H7 (cell line): ENCODE measurements around the gene KNOP1. TPM values are rescaled to one million over a fixed set of nuclear protein-coding genes. Genes with fewer than 3 reads are reported as not detected.

ENCODE experiments used
- DNase-seq: peaks from one replicate; pipeline ENCODE4 v3.0.0; 2012
- H3K27me3 ChIP-seq: 2 replicates; pipeline ENCODE4 v1.6.0; 2011; ENCODE audit warnings: mild to moderate bottlenecking, low read length; ENCODE audit not compliant: control insufficient read depth, insufficient read depth
- H3K36me3 ChIP-seq: replicated peaks from 2 replicates; pipeline ENCODE4 v1.5.1; 2011; ENCODE audit warnings: low read length; ENCODE audit not compliant: control insufficient read depth, insufficient read depth
- H3K4me3 ChIP-seq: 2 replicates; pipeline ENCODE4 v1.5.1; 2011; ENCODE audit warnings: low read depth, mild to moderate bottlenecking, control low read depth, low read length, moderate library complexity; ENCODE audit not compliant: insufficient read depth
- total RNA-seq: library from RNA; depleted of rRNA; stranded (reverse); fragments of >200 nt; shearing (Covaris generic); gene quantifications from 2 replicates; pipeline ENCODE4 v1.2.3, GENCODE V29; 2014

Gene KNOP1
- total RNA-seq, 1 experiment from 2014 or later = 35.5 TPM

- H3K36me3 ChIP-seq = peaks cover 51% of the 10 kb centered on the region
- no peak for DNase-seq
- H3K27me3 ChIP-seq = no peaks in the 10 kb centered on the region
- H3K4me3 ChIP-seq = no peak overlapping the region
These were observed 12.2 kb downstream of the KNOP1 start for GRCh38 chr16:19705843-19706242.

DNA sequence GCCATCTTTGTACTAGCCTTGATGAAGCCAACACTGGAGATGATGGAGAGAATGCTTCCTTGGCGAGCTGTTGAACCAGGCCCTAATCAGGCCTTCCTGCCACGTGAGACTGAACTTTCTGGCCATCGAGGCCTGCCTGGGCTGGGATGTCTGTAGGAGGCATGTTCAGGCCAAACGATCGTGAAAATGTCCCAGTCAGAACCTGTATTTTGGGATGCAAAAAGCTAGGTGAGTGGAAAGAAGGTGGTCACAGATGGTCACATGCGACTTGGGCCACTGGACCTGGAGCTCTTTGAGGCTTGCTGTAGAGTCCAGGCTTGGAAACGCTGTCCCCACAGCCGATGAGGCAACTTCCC lies 12.9 kb downstream of the KNOP1 start:
- peaks cover 48% of the 10 kb centered on the region for H3K36me3 ChIP-seq
- DNase-seq = no peak
- no peaks in the 10 kb centered on the region for H3K27me3 ChIP-seq
- no peak overlapping the region for H3K4me3 ChIP-seq

GRCh38 chr16:19704321-19705145 lies 13.5 kb downstream of the KNOP1 start:
- Histone ChIP-seq H3K36me3 (peaks cover 47% of the 10 kb centered on the region), H3K27me3 (no peaks in the 10 kb centered on the region), H3K4me3 (no peak overlapping the region)
- DNase-seq = no peak

DNA sequence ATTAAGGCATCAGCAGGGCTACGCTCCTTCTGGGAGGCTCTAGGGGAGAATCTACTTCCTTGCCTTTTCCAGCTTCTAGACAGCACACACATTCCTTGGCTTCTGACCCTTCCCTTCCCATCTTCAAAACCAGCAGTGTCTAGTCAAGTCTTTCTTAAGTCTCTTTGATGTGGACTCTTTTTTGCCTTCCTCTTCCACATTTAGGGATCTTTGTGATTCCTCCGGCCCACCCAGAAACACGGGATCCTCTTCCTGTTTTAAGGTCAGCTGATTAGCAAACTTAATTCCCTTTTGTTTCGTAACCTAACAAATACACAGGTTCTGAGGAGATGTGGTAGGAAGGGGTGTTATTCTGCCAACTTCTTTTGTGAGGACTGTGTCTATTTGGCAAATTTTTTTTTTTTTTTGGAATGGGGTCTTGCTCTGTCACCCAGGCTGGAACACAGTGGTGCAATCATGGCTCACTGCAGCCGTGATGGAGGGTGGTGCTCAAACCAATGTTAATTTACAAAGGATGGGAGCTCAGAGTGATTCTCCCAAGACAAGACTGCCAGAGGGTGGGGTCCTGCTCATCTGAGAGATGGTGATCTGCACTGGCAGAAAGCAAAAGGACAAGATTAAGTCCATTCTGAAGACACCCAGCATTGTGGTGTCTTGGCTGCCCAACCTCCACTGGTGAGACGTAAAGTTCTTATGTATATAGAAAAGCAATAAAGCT lies 14.7 kb downstream of the KNOP1 start:
- DNase-seq = no peak
- Histone ChIP-seq H3K27me3 (no peaks in the 10 kb centered on the region), H3K4me3 (no peak overlapping the region), H3K36me3 (peaks cover 49% of the 10 kb centered on the region)

DNA sequence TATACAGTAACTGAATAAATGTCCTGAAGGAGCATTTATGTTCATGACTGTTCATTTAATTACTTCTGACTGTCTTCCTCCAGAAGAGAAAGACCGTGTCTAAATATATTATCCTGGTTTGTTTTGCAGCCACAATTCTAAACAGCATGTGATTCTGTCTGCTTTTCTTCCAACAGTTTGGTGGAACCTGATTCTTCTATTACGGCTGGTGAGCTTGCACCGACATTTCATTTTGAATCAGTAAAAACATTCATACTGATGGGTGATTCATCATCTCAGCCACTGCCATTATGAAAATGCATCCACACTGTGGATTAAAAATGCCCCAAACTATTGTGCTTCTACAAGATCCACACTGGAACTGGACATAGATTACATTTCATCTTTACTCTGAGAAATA lies 16.9 kb downstream of the KNOP1 start:
- DNase-seq = no peak
- Histone ChIP-seq H3K4me3 (no peak overlapping the region), H3K36me3 (peaks cover 50% of the 10 kb centered on the region), H3K27me3 (no peaks in the 10 kb centered on the region)

DNA sequence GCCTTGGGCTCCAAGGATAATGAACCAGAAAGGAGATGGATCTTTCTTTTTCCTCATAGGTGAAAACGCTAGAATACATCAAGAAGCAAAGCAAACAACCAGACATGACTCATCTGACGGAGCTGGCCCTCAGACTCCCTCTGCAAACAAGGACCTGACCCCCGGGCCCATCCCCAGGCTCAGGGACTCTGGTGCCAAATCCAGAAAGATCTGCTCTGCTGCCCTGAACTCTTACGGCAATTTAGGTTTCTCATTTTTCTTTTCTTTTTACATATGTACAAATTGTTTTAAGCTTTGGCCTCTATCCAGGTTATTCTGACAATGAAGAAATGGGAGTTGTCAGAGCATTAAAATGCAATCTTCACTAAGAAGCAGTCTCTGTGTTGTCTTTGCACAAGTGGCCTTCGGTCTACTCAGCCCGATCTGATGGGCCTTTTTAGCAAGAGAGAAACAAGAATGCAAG lies 17.7 kb downstream of the KNOP1 start:
- DNase-seq = no peak
- no peaks in the 10 kb centered on the region for H3K27me3 ChIP-seq
- H3K4me3 ChIP-seq = no peak overlapping the region
- peaks cover 44% of the 10 kb centered on the region for H3K36me3 ChIP-seq

GRCh38 chr16:19699472-19699871 lies 18.6 kb downstream of the KNOP1 start:
- peaks cover 35% of the 10 kb centered on the region for H3K36me3 ChIP-seq
- no peak overlapping the region for H3K4me3 ChIP-seq
- no peak for DNase-seq
- H3K27me3 ChIP-seq = no peaks in the 10 kb centered on the region

DNA sequence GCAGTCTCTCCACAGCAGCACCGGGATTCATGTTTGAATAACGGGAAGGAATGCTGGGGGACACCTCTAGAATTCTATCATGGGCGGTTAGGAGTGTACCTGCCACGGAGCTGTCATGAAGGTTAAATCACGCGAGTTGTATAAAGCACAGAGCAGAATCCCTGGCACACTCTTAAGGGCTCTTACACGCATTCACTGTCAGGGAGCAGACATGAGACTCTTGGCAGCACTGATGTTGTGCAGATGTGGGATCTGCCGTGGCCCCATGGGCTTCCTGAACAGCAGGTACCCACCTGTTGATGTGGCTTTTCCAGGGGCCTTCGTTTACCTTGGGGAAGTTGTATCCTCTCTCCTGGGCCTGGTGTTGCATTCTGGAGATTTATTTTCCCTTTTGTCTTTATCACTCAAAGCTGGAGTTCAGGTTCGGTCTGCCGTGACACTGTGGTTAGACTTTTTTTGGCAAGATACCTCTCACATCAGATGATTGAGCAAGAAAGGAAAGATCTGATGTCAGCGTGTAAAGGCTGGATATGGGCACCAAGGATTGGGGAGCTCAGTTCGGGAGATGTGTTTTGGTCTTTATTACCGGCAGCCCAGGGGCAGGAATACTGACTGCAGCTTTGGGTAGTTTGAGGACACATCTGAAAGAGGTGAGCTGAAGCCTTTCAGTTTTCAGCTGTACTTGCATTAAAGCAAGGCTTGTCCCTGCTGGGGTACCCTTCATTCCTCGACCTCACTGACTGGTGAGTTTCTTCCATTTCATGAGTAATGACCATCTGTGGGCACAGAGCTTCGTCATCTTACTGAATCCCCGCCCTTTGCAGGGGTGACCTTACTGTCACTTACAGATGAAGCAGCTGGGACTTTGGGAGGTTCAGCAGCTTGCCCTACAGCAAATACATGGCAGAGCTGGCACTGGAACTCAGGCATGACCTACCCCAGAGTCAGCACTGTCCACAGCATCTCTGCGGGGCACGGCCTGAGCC lies 19.3 kb downstream of the KNOP1 start:
- H3K27me3 ChIP-seq = no peaks in the 10 kb centered on the region

GRCh38 chr16:19697756-19698318 lies 20.2 kb downstream of the KNOP1 start:
- Histone ChIP-seq H3K27me3 (no peaks in the 10 kb centered on the region), H3K4me3 (no peak overlapping the region), H3K36me3 (peaks cover 24% of the 10 kb centered on the region)
- no peak for DNase-seq

More for the DNA sequence above, 19.3 kb downstream of the KNOP1 start:
- H3K36me3 ChIP-seq = peaks cover 30% of the 10 kb centered on the region
- no peak for DNase-seq
- no peak overlapping the region for H3K4me3 ChIP-seq

GRCh38 chr16:19696961-19697360 lies 21.1 kb downstream of the KNOP1 start:
- H3K27me3 ChIP-seq = no peaks in the 10 kb centered on the region
- H3K36me3 ChIP-seq = peaks cover 25% of the 10 kb centered on the region
- H3K4me3 ChIP-seq = no peak overlapping the region
- DNase-seq = no peak

DNA sequence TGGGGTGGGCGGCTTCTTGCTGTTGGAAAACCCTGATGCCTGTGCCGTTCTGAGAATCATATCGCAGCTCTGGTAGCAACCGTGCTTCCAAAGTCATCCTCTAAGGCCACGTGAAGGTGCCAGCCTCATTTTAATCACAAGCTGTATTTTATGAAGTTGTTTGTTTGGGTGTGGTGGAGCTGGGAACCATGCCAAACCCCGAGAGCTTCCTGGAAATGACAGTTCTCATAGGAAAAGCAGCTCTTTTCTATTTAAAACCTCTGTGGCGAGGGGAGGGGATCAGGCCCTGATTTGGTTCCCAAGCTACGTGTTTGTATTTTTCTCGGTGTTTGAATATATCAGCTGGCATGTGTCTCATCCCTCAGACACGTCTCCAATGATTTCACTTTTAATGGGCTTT lies 21.7 kb downstream of the KNOP1 start:
- Histone ChIP-seq H3K27me3 (no peaks in the 10 kb centered on the region), H3K36me3 (peaks cover 26% of the 10 kb centered on the region), H3K4me3 (no peak overlapping the region)
- no peak for DNase-seq

- H3K27me3 ChIP-seq = no peaks in the 10 kb centered on the region
- peaks cover 25% of the 10 kb centered on the region for H3K36me3 ChIP-seq
- H3K4me3 ChIP-seq = no peak overlapping the region
- DNase-seq = no peak
These were observed 23.0 kb downstream of the KNOP1 start for GRCh38 chr16:19694989-19695388.

DNA sequence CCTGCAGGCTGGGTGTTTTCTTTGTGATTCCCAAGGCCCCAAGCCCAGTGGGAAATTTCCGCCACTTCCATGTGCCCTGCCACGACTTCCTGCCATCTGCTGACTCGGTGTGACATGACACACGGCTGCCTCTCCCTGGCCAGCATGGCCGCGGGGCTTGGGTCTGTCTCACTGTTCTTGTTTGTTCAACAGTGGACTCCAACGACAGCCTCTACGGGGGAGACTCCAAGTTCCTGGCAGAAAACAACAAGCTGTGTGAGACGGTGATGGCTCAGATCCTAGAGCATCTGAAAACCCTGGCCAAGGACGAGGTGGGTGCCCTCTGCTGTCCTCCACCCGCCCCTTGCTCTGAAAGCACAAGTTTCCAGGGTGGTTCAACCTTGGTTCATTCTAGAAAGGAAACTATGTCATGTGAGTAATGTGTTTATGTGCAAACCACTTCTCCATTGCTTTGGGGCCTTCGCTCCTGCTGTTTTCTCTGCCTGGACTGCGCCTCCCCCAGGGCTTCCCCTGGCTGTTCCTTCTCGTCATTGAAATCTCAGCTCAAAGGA lies 26.8 kb downstream of the KNOP1 start:
- H3K27me3 ChIP-seq = no peaks in the 10 kb centered on the region
- peaks cover 8% of the 10 kb centered on the region for H3K36me3 ChIP-seq
- DNase-seq = no peak
- H3K4me3 ChIP-seq = no peak overlapping the region

GRCh38 chr16:19690196-19690595 lies 27.8 kb downstream of the KNOP1 start:
- H3K4me3 ChIP-seq = no peak overlapping the region
- no peak for DNase-seq
- H3K27me3 ChIP-seq = no peaks in the 10 kb centered on the region
- H3K36me3 ChIP-seq = peaks cover 11% of the 10 kb centered on the region
